Tracheal epithelial cell (primary cell): ENCODE measurements around the gene KIF5B. TPM values are rescaled to one million over a fixed set of nuclear protein-coding genes. Genes with fewer than 3 reads are reported as not detected.

ENCODE experiments used
- total RNA-seq: library from RNA; depleted of rRNA; stranded (reverse); fragments of >200 nt; gene quantifications from 2 replicates; pipeline ENCODE4 v1.2.1, GENCODE V29; 2014

The KIF5B gene
- total RNA-seq = 139 and 154 TPM in 2 replicates

DNA sequence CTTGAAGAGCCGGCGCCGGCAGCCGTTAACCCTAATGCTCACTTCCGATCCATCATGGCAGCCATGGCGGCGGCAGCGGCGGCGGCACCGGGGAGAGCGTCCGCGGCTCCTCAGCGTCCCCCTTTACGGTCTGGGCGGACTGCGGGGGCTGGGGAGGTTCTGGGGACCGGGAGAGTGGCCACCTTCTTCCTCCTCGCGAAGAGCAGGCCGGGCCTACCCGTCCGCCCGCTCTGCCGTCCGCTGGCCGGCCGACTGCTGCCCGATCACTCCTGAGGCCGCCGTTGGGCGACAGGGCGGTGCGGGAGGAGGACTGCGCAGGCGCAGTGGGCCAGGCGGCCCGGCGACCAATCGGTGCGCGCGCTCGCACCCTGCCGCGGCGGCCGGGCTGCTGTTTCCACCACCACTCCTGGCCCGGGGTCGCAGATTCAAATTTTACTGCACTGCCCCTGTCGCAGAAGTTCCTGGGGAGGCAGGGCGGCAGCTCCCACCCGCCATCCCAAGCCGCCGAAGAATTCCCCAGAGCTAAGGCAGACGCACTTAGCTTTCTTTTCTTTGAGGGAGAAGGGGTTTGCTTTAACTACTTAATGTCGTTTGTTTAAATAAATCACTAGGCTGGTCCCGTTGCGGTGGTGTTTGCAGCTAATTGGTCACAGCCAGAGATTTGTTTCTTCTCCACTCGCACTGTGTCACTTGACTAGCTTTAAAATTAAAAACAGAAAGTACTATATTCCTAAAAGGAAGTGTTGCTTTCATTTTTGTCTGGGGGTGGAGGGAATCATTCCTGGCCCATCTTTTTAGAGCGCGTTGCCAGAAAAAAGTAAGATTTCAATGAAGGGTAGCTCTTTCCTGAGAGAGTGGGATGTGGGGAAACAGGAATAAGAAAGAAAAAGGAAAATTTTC is at the start of gene KIF5B:
Gene KIF5B (minus strand): TSS at position 290 of the 900 bp plus-strand sequence. CDS start 452 bp downstream, outside the sequence.

Other genes starting within 250 kb of the KIF5B start
- 29.4 and 33.0 TPM in 2 replicates for gene ARHGAP12, start 127.6 kb downstream of the KIF5B start, total RNA-seq